NK-92 (cell line): ENCODE data around the gene RPS8.
A peak's percentile ranks its signal among the peaks of the same experiment; 100 is the strongest.
"Not testable (repeated sequence)": the region's sequence is repeated elsewhere in the genome, so short reads cannot be mapped to it uniquely, and the experiment has no call there.

Source experiments
- DNase-seq: peaks from one replicate; lab custom pipeline; 2025; ENCODE audit not compliant: unreplicated experiment; lab: John Stamatoyannopoulos, UW

RPS8 gene

DNA sequence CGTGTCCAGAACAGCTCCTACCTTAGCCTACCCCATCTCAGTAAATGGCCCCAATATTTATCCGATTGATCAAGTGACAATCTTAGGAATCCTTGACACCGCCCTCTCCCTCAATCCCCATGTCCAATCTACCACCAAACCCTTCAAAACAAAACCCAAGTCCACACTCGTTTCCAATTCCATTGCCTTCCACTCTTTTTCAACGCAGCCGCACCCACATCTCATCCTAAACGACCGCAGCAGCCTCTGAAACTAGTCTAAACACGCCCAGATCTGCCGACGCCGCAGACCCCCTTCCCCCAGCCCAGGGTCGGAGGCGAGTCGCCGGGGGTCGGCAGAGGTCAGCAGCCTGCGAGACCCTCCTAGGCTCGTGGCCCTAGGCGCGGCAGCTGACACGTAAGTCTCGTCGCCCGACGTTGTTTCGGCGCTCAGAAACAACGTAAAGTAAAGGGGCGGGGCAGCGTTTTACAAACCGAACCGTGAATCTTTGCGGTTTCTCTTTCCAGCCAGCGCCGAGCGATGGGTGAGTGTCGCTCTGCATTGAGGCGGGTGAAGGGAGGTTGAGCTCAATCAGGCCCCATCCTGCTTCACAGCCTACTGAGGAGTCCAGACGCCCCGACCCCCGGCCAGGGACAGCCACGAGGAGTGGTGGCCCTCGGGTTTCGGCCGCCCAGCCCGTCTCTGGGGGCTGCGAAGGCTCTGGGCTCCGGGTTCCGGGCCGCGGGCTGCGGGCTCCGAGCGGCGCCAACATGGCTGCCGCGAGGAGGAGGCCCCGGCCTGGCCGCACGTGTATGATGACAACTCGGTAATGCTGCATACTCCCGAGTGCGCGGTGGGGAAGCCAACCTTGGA is at the start of gene RPS8:
Gene RPS8 (plus strand): TSS at position 463 of the 852 bp plus-strand sequence. CDS start 57 bp downstream, at position 520.
- peak; percentile 35 for DNase-seq

- peak; percentile 59 for DNase-seq
Observed at GRCh38 chr1:44730741-44731512, 44.4 kb upstream of the RPS8 start, which contains the start of gene RNU5D-1. Gene RNU5D-1 (minus strand): TSS chr1:44731170.

DNA sequence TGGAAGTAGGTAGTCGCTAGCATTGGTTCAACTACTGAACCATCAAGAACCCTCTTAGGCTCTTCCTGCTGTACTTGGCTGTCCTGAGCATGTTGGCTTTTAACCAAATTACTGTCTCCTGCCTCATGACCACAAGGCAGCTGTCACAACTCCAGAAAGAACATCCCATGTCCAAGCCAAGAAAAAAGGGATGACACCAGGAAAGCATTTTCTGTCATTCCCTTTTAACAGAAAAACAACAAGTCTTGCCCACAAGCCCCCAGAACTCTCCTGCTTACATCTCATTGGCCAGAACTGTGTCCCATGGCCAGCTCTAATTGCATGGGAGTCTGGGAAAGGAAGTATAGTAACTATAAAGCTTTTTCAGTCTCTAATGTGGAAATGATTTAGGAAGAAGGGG is 42.0 kb upstream of the RPS8 start:
- no peak for DNase-seq

- DNase-seq, result no peak
Observed at GRCh38 chr1:44733784-44734183, 41.6 kb upstream of the RPS8 start.

DNA sequence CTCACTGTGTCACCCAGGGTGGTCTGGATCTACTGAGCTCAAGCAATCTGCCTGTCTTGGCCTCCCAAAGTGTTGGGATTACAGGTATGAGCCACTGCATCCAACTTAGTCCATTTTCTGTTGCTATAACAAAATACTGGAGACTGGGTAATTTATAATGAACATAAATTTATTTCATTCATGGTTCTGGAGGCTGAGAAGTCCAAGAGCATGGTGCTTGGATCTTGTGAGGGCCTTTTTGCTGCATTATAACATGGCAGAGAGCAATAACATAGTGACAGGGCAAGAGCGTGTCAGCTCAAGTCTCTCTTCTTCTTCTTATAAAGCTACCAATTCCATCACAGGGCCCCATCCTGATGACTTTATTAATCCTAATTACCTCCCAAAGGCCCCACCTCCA is 39.3 kb upstream of the RPS8 start:
- DNase-seq, result no peak

- not testable (repeated sequence) for DNase-seq
Observed at GRCh38 chr1:44738953-44739306, 36.4 kb upstream of the RPS8 start.

GRCh38 chr1:44739307-44740178 is 35.8 kb upstream of the RPS8 start, which contains the start of gene KIF2C:
Gene KIF2C (plus strand): TSS chr1:44739837. CDS start chr1:44739933, 96 bp downstream.
- peak; percentile 68 for DNase-seq

DNA sequence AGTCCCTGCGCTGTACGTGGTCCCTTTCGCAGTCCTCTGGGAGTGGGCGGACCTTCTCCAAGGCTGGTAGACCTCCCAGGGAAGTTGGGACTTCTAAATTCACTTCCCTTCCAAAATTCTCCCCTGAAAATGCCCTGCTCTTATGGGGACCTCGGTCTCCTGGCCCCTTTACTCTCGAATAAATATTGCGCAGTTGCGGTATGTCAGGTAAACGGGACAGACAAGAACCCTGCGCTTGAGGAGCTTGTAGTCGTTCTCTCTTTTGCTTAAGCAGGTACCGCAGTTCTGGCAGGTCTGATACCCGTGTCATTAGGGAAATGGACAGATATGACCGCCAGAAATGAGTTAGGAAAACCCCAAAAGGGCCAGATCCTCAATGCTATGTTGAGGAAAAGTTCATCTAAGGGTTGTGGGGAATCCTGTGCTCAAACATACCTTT is 35.1 kb upstream of the RPS8 start:
- no peak for DNase-seq

DNA sequence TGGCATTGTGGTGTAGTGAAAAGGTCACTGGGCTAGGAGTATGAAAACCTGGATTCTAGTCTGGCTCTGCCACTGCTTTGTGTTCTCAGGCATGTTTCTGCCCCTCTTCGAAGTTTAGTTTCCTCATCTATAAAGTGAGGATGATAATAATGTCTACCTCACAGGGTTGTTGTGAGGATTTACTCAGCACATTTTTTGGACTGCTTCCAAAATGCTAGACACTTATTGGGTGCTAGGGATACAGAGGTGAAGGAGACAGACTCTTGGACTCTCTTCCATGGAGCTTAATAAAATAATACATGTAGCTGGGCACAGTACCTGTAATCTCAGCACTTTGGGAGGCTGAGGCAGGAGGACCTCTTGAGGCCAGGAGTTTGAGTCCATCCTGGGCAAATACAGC is 32.1 kb upstream of the RPS8 start:
- DNase-seq, result no peak

DNA sequence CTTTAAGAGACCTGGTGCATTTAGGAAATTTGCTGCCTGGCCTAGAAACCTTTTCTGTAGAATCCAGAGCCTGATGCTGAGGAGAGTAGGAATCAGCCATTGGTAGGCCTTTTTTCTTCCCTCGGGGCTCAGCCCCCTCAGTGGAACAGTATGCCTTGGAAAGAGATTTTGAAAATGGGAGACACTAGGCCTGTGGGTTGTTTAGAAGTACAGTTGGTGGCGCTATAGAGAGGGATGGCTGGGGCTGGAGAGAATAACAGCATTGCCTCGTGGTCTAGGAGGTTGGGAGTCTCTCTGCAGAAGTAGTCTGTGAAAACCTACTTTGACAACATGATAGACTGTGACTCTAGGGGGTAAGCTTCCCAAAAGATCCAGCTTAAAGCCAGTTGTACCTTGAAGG is 27.5 kb upstream of the RPS8 start:
- no peak for DNase-seq

DNA sequence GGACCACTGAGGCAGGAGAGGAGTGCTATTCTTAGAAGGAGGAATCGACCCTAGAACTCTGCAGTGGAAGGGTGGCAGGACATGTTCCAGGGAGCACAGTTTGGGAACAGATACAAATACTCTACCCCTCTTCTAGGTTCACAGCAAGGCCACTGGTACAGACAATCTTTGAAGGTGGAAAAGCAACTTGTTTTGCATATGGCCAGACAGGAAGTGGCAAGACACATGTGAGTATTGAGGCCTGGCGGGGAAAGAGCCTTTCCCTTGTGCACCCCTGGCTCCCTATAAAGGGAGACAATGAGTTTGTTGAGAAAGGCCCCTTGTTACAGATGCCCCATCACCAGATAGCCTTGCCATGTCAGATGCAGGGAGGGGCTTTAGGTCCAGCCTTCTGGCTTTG is 17.9 kb upstream of the RPS8 start:
- no peak for DNase-seq

- DNase-seq, result no peak
Observed at GRCh38 chr1:44759077-44759476, 16.3 kb upstream of the RPS8 start.

- no peak for DNase-seq
Observed at GRCh38 chr1:44760876-44761275, 14.5 kb upstream of the RPS8 start.

GRCh38 chr1:44766421-44766820 is 8.9 kb upstream of the RPS8 start:
- not testable (repeated sequence) for DNase-seq

- DNase-seq, result no peak
Observed at GRCh38 chr1:44775930-44776729, 790 bp downstream of the RPS8 start.

GRCh38 chr1:44776730-44777068 is 1.4 kb downstream of the RPS8 start:
- no peak for DNase-seq

- no peak for DNase-seq
Observed at GRCh38 chr1:44777547-44777946, 2.2 kb downstream of the RPS8 start.

- no peak for DNase-seq
Observed at GRCh38 chr1:44777969-44778635, 2.8 kb downstream of the RPS8 start.

DNA sequence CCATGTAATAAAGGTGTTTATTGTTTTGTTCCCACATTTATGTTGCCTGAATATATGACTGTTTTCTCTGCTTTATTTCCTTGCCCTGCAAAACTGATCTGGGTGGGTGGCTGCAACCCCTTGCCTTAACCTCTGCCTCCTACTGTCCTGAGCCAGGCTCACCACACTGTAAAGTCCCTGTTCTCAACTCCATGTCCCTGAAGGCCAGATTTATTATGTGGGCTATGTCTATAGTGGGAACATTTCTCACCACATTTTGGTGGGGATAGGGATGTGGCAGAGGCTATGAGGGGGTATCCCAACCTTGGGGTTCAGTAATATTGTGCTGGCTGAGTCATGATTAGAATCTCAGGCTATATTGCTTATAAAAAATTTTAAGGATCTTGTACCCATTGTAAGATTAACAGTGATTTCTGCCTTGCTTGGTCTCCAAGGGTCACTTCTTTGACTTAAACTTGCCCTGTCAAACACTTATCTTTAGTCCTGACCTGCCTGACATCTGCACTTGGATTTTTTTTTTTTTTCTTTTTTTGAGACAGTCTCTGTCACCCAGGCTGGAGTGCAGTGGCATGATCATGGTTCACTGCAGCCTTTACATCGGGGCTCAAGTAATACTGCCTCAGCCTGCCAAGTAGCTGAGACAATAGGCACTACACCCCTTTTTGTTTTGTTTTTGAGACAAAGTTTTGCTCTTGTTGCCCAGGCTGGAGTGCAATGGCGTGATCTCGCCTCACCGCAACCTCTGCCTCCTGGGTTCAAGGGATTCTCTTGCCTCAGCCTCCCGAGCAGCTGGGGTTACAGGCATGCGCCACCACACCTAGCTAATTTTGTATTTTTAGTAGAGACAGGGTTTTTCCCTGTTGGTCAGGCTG is 3.6 kb downstream of the RPS8 start:
- DNase-seq, result no peak
